Stimulated activated naive CD8-positive, alpha-beta T cell treated with anti-CD3 and anti-CD28 coated beads, Interleukin-15, amount 100 ng/mL, for 72 hours (primary cell): ENCODE measurements around the gene SLN.

Experiments
- ATAC-seq: fragments of 150-1000 bp; cut with Tn5 transposase; 2 replicates; pipeline ENCODE4 v1.10.0; 2021; ENCODE audit warnings: mild to moderate bottlenecking, moderate library complexity
- DNase-seq, 2 donors: peaks; one replicate each; pipeline ENCODE4 v3.0.0; 2021 to 2022
- H3K27ac Mint-ChIP-seq, 2 donors: one replicate each; pipeline ENCODE4 v1.8.0; 2022; ENCODE audit warnings: mild to moderate bottlenecking in 2 of 2, mixed read lengths in 2 of 2, moderate library complexity in 2 of 2
- H3K27me3 Mint-ChIP-seq: one replicate; pipeline ENCODE4 v1.8.0; 2022; ENCODE audit warnings: mixed read lengths
- H3K4me1 Mint-ChIP-seq: one replicate; pipeline ENCODE4 v1.8.0; 2022; ENCODE audit warnings: mild to moderate bottlenecking, mixed read lengths
- H3K4me3 Mint-ChIP-seq, 2 donors: one replicate each; pipeline ENCODE4 v1.8.0; 2022; ENCODE audit warnings: mild to moderate bottlenecking in 2 of 2, mixed read lengths in 2 of 2, moderate library complexity in 1 of 2
- H3K9me3 Mint-ChIP-seq, 2 donors: one replicate each; pipeline ENCODE4 v1.8.0; 2022; ENCODE audit warnings: mixed read lengths in 2 of 2

SLN gene

GRCh38 chr11:107732689-107733051, 20.8 kb upstream of the SLN start:
- Mint-ChIP-seq H3K27ac (no peak overlapping the region), H3K4me3 (no peak overlapping the region), H3K27me3 (peaks cover 20% of the 10 kb centered on the region), H3K4me1 (no peaks in the 10 kb centered on the region), H3K9me3 (no peaks in the 10 kb centered on the region)
- no peak for ATAC-seq
- DNase-seq = no peak

DNA sequence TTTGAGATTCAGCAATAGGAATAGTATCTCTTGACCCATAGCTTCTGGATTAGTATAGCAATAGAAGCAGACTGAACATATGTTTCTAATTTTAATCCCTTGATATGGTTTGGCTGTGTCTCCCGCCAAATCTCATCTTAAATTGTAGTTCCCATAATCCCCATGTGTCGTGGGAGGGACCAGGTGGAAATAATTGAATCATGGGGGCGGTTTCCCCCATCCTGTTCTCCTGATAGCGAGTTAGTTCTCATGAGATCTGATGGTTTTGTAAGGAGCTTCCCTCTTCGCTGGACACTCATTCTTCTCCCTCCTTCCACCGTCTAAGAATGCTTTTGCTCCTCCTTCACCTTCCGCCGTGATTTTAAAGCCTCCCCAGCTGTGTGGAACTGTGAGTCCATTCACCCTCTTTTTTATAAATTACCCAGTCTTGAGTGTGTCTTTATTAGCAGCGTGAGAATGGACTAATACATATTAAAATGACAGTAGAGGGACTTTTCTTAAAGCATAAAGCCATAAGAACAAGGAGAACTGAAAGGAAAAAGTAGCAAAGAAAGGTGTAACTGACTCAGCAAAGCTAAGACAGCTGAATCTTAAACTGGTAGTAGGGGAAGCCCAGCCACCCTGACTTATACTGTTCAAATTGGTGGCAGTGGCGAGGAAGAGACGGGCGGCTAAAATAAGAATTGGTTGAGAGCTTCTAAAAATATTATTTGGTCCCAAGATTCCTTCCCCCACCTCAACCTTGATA, 20.3 kb upstream of the SLN start:
- Mint-ChIP-seq H3K4me3 (no peak overlapping the region), H3K27ac (no peak overlapping the region), H3K27me3 (peaks cover 23% of the 10 kb centered on the region), H3K4me1 (no peaks in the 10 kb centered on the region), H3K9me3 (no peaks in the 10 kb centered on the region)
- ATAC-seq (no peak), DNase-seq (no peak)

GRCh38 chr11:107722662-107723061, 10.8 kb upstream of the SLN start:
- no peaks in the 10 kb centered on the region for H3K9me3 Mint-ChIP-seq
- peaks cover 29% of the 10 kb centered on the region for H3K27me3 Mint-ChIP-seq
- H3K27ac Mint-ChIP-seq = no peak overlapping the region
- DNase-seq (no peak), ATAC-seq (no peak)
- no peaks in the 10 kb centered on the region for H3K4me1 Mint-ChIP-seq
- H3K4me3 Mint-ChIP-seq = no peak overlapping the region

GRCh38 chr11:107721207-107721606, 9.4 kb upstream of the SLN start:
- ATAC-seq (no peak), DNase-seq (no peak)
- Mint-ChIP-seq H3K27ac (no peak overlapping the region), H3K9me3 (no peaks in the 10 kb centered on the region), H3K27me3 (peaks cover 19% of the 10 kb centered on the region), H3K4me3 (no peak overlapping the region), H3K4me1 (no peaks in the 10 kb centered on the region)

DNA sequence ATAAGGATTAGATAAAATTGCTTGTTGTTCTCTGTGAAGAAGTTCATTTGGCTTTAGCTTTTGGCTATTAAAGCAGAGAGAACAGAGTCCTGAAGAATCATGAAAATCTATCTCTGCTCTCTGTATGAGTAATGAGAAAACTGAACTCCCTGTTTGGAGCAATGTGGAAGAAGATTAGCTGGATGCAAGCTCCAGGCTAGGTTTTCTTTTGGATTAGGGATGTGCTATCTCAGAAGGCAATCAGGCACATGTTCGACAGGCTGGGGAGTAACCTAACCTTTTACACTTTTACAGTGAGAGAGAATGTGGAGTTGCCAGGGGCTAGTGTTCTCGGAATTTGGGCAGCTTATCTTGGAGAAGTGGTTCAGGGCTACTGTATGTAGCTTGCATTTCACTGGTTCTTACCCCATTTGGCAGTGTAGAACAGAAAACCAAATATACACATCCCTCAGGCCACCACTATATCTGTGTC, 8.5 kb upstream of the SLN start:
- ATAC-seq (no peak), DNase-seq (no peak)
- Mint-ChIP-seq H3K9me3 (no peaks in the 10 kb centered on the region), H3K27ac (no peak overlapping the region), H3K4me3 (no peak overlapping the region), H3K27me3 (peaks cover 16% of the 10 kb centered on the region), H3K4me1 (no peaks in the 10 kb centered on the region)

DNA sequence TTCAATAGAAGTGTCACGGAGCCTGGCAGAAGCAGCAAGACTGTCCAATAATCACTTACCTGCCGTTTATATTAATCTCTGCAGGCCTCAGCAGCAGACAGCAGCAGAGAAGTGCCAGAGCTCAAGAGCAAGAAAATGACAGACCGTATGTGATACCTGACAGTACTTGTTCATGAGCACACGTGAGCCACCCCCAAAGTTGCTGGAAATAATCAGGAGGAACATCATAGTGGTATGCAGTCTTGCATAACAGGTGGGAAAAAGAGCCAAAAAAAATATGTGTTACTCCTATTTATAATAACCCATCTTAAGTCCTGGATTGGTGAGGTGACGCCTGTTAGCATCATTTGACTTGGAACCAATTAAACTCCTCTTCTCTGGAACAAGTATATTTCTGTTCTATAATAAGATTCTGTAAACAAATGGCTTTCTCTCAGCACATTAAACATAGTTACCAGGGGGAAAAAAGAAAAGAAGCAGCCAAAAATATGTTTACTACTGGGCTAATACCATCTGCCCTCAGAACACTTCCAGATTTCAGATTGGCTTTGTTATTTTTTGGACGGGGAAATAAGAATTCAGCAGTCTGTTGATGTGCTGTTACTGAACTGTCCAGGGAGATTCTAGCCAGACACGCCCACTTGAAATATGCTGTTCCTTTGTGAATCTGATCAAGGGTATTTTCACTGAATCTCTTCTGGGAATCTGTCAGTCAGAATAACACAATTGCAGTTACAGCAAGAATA, 7.9 kb upstream of the SLN start:
- peaks cover 16% of the 10 kb centered on the region for H3K27me3 Mint-ChIP-seq
- H3K4me1 Mint-ChIP-seq = no peaks in the 10 kb centered on the region
- DNase-seq (no peak), ATAC-seq (no peak)
- no peak overlapping the region for H3K4me3 Mint-ChIP-seq
- no peak overlapping the region for H3K27ac Mint-ChIP-seq
- H3K9me3 Mint-ChIP-seq = no peaks in the 10 kb centered on the region

- Mint-ChIP-seq H3K27ac (no peak overlapping the region), H3K27me3 (peaks cover 11% of the 10 kb centered on the region), H3K4me1 (no peaks in the 10 kb centered on the region), H3K9me3 (no peaks in the 10 kb centered on the region), H3K4me3 (no peak overlapping the region)
- ATAC-seq (no peak), DNase-seq (no peak)
Observed at GRCh38 chr11:107719073-107719472, 7.2 kb upstream of the SLN start.

GRCh38 chr11:107716884-107717532, 5.2 kb upstream of the SLN start:
- no peak for ATAC-seq
- H3K9me3 Mint-ChIP-seq = no peaks in the 10 kb centered on the region
- no peak overlapping the region for H3K27ac Mint-ChIP-seq
- no peak for DNase-seq
- H3K4me3 Mint-ChIP-seq = no peak overlapping the region
- H3K4me1 Mint-ChIP-seq = no peaks in the 10 kb centered on the region
- H3K27me3 Mint-ChIP-seq = peaks cover 21% of the 10 kb centered on the region

DNA sequence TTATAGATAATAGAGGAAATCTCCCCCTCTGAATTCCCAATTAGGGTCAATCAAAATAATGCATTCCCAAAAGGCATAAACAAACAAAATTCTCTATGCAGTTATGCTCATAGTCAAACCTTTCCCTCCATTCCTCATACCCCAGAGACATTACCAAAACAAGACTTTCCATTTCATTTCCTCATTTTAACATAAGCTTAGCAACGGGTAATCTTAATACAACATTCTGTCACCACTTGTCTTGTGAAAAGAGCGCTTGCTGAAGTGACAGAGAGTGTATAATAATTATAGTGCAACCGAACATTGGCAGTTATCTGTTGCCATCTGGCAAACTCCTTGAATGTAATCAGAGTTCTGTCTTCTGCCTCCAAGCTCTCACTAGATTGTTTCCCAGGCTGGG, 1.2 kb upstream of the SLN start:
- H3K4me3 Mint-ChIP-seq = no peak overlapping the region
- H3K9me3 Mint-ChIP-seq = no peaks in the 10 kb centered on the region
- ATAC-seq = no peak
- DNase-seq = no peak
- H3K4me1 Mint-ChIP-seq = no peaks in the 10 kb centered on the region
- H3K27me3 Mint-ChIP-seq = peaks cover 57% of the 10 kb centered on the region
- no peak overlapping the region for H3K27ac Mint-ChIP-seq

- ATAC-seq = no peak
- H3K27me3 Mint-ChIP-seq = peaks cover 65% of the 10 kb centered on the region
Observed at GRCh38 chr11:107710301-107710700, 1.6 kb downstream of the SLN start.

DNA sequence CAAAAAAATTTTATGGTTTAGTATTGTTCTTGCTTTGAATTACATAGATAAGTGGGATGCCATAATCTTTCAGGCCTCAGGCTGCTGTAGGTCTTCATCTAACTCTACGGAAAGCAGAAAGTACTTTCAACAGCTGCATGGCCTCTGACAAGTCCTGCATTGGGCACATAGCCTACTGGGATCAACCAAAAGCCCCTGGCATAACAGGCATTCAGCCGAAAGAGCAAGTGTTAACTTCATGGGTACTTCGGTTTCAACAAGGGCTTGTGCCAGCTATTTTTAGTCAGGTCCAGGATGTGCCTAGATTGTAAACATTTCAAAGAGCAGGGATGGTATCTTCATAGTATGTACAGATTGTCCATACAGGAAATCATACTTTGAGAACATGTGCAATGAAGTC, 3.1 kb downstream of the SLN start:
- Mint-ChIP-seq H3K9me3 (peaks cover 0 to 7% of the 10 kb centered on the region in 2 donors), H3K27ac (no peak overlapping the region), H3K4me1 (no peaks in the 10 kb centered on the region), H3K27me3 (peaks cover 70% of the 10 kb centered on the region), H3K4me3 (no peak overlapping the region)
- no peak for DNase-seq
- no peak for ATAC-seq

More at GRCh38 chr11:107710301-107710700, 1.6 kb downstream of the SLN start:
- Mint-ChIP-seq H3K4me3 (no peak overlapping the region), H3K4me1 (no peaks in the 10 kb centered on the region), H3K27ac (no peak overlapping the region), H3K9me3 (no peaks in the 10 kb centered on the region)
- DNase-seq = no peak

- H3K4me3 Mint-ChIP-seq = no peak overlapping the region
- H3K27me3 Mint-ChIP-seq = peaks cover 73% of the 10 kb centered on the region
- ATAC-seq (no peak), DNase-seq (no peak)
- H3K27ac Mint-ChIP-seq = no peak overlapping the region
- peaks cover 0 to 7% of the 10 kb centered on the region in 2 donors for H3K9me3 Mint-ChIP-seq
- H3K4me1 Mint-ChIP-seq = no peaks in the 10 kb centered on the region
Observed at GRCh38 chr11:107707807-107708206, 4.0 kb downstream of the SLN start.

DNA sequence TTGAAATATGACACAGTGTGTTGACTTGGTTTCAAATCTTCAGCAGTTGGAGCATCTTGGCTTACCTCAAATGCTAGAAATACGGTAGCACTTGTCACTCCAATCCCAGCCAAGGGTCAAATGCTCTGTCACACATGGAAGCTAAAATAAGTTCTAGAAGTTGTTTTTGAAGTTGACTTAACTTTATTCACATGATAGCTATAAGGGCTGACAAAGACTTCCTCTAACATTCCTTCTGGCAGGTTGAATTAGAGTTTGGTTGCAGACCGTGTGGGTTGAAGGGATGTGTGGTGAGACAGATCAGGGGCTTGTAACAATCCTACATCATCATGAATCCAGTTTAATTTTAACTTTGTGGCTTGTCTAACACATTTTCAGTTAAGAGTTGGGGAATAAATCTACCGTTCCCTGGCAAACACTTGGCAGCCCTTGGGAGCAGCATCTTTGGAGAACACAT, 4.6 kb downstream of the SLN start:
- Mint-ChIP-seq H3K27ac (no peak overlapping the region), H3K9me3 (peaks cover 0 to 7% of the 10 kb centered on the region in 2 donors)

DNA sequence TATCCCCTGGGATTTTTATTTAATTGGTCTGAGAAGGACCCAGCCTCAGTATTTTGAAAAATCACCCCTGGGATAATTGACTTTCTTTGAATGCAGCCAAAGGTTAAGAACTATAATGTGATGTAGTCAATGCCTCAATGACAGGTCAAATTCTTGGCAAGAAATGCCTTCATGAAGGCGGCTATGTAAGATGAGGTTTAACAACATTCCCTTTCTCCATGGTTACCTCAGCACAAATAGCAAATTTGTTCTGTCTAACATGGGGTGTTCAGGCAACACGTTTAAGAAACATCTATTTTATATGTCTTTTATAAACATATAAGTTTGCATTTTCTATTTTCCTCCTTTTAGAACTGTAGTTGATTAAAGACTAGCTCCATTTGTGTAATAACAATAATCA, 5.3 kb downstream of the SLN start:
- H3K4me3 Mint-ChIP-seq = no peak overlapping the region
- no peak overlapping the region for H3K27ac Mint-ChIP-seq
- H3K9me3 Mint-ChIP-seq = peaks cover 0 to 7% of the 10 kb centered on the region in 2 donors
- DNase-seq (no peak), ATAC-seq (no peak)
- H3K27me3 Mint-ChIP-seq = peaks cover 60% of the 10 kb centered on the region
- H3K4me1 Mint-ChIP-seq = no peaks in the 10 kb centered on the region

More for the DNA sequence above, 4.6 kb downstream of the SLN start:
- peaks cover 67% of the 10 kb centered on the region for H3K27me3 Mint-ChIP-seq
- DNase-seq (no peak), ATAC-seq (no peak)
- no peaks in the 10 kb centered on the region for H3K4me1 Mint-ChIP-seq
- no peak overlapping the region for H3K4me3 Mint-ChIP-seq

DNA sequence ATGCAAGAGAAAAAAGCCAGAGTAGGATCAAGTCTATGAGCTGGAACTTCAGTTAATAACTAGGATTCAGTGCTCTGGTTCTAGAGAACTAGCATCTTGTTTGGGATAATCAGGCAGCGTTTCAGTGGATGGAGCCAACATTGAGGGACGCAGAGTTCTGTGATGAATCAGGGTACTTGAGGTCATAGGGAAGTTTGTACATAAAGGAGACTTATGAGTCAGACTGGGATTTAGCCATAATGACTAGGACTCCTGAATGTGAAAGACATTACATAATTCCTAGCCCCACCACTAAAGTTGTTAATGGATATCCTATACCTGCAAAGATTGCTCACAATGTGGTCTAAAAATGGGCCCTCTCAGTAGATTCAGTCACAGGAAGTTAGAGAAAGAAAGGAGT, 6.8 kb downstream of the SLN start:
- H3K9me3 Mint-ChIP-seq = peaks cover 0 to 7% of the 10 kb centered on the region in 2 donors
- H3K27me3 Mint-ChIP-seq = peaks cover 53% of the 10 kb centered on the region
- ATAC-seq (no peak), DNase-seq (no peak)
- no peak overlapping the region for H3K4me3 Mint-ChIP-seq
- H3K27ac Mint-ChIP-seq = no peak overlapping the region
- no peaks in the 10 kb centered on the region for H3K4me1 Mint-ChIP-seq

DNA sequence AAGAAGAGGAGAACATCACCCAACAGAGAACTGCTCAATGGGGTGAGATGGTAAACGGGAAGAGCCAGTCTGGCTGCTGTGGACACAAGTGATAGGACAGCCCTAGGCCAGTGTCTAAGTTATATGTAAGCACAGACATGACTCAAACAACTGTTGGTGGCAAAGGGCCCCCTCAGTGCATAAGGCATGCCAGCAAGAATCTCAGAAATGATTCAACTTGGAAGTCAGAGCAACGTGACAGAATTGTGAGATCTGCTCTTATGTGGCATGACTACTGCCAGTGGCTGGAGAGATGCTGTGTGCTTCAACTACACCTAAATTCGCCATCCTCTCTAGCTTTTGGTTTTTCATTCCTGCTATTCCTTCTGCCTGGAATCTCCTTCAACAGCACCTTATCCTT, 7.4 kb downstream of the SLN start:
- H3K4me3 Mint-ChIP-seq = no peak overlapping the region
- DNase-seq = no peak
- H3K27ac Mint-ChIP-seq = no peak overlapping the region

More for the DNA sequence above, 7.4 kb downstream of the SLN start:
- H3K27me3 Mint-ChIP-seq = peaks cover 53% of the 10 kb centered on the region
- peaks cover 0 to 7% of the 10 kb centered on the region in 2 donors for H3K9me3 Mint-ChIP-seq
- no peak for ATAC-seq
- H3K4me1 Mint-ChIP-seq = no peaks in the 10 kb centered on the region
